Epithelial cell of proximal tubule (primary cell): ENCODE results near the gene SMAD9. TPM values are rescaled to one million over a fixed set of nuclear protein-coding genes. Genes with fewer than 3 reads are reported as not detected.
"Not testable (repeated sequence)": the region's sequence is repeated elsewhere in the genome, so short reads cannot be mapped to it uniquely, and the experiment has no call there.

Experiments
- DNase-seq: peaks from one replicate; pipeline ENCODE4 v3.0.0-alpha.2; 2011; ENCODE audit warnings: low read depth
- H3K4me3 ChIP-seq: 2 replicates; pipeline ENCODE4 v1.5.1; 2011; ENCODE audit warnings: low read depth, mild to moderate bottlenecking, low read length
- CTCF ChIP-seq: conservative IDR thresholded peaks from 2 replicates; pipeline ENCODE4 v1.5.1; 2012; ENCODE audit warnings: low read depth, mild to moderate bottlenecking, low read length
- total RNA-seq: library from RNA; depleted of rRNA; stranded (reverse); fragments of >200 nt; gene quantifications from 2 replicates; pipeline ENCODE4 v1.2.3, GENCODE V29; 2015

The SMAD9 gene
- total RNA-seq, 1 donor from 2014 or later, result 4.8 TPM

GRCh38 chr13:36884235-36884634, 35.8 kb downstream of the SMAD9 start:
- DNase-seq, result no peak
- no peak for TF ChIP-seq CTCF

DNA sequence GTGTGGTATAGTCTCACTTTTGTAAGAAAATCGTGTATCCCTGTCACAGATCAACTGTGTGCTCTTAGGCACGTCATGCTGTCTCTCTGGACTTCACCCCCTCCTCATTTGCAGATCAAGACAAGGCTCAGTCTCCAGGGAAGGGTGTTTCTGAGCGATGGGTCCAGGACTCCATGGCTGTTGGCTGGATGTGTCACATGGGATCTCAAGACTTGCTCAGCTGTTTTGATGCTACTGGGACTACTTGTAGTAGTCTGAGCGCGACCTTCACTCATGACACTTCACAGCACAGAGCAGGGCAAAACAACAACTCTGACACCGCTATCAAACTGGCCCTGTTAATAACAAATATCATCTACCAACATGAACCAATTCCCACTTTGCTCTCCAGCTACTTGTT, 36.2 kb downstream of the SMAD9 start:
- no peak overlapping the region for H3K4me3 ChIP-seq
- no peak for DNase-seq
- TF ChIP-seq CTCF, result no peak

More at GRCh38 chr13:36884235-36884634, 35.8 kb downstream of the SMAD9 start:
- no peak overlapping the region for H3K4me3 ChIP-seq

DNA sequence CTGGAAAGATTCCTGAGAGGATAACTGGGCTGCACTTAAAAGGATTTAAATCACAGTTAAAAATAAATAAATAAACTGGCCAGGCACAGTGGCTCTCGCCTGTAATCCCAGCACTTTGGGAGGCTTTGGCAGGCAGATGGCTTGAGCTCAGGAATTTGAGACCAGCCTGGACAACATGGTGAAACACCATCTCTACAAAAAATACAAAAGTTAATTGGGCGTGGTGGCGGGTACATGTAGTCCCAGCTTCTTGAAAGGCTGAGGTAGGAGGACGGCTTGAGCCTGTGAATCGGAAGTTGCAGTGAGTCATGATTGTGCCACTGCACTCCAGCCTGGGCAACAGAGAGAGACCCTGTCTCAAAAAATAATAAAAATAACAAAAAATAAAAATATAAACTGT, 36.6 kb downstream of the SMAD9 start:
- not testable (repeated sequence) for DNase-seq, H3K4me3 ChIP-seq

DNA sequence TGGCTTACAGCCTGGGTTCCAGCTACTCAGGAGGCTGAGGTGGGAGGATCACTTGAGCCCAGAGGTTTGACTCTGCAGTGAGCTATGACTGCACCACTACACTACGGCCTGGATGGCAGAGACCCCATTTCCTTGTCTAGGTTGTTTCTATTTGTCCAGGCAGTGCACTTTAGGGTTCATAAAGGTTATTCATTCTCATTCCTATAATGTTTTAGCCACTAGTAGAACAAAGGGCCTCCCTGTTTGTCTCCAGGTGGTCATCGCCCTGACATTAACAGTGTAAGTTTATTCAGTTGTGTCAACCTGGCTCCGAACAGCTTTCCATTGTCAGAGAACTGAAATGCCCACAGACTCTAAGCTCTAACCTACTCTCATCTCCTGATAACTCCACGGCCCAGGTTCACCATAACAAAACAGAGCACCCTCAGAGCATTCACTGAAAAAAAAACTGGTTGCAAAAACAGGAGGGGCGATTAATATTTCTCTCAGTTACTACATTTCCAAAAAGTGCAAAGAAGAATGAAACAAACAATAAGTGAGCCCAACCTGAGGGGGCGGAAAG, 37.1 kb downstream of the SMAD9 start:
- TF ChIP-seq CTCF, result no peak
- no peak for DNase-seq
- no peak overlapping the region for H3K4me3 ChIP-seq

DNA sequence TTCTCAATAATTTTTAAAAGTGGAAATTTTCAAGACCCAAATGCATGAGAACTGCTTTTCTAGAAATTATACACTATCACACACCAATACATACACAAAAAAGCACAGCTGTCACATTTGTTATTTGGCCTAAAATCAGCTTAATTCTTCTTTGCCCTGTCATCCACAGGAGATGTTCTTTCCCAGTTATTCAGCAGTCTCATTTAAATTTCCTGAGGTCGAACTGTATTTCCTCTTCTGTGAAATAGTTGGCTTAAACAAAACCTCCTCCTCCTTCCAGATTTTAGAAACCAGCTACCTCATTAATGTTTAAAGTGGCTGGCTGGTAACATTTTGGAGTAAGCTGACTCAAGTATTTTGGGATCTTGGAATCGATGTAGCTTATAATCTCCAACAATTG, 39.1 kb downstream of the SMAD9 start:
- no peak overlapping the region for H3K4me3 ChIP-seq
- TF ChIP-seq CTCF, result no peak
- DNase-seq, result no peak

DNA sequence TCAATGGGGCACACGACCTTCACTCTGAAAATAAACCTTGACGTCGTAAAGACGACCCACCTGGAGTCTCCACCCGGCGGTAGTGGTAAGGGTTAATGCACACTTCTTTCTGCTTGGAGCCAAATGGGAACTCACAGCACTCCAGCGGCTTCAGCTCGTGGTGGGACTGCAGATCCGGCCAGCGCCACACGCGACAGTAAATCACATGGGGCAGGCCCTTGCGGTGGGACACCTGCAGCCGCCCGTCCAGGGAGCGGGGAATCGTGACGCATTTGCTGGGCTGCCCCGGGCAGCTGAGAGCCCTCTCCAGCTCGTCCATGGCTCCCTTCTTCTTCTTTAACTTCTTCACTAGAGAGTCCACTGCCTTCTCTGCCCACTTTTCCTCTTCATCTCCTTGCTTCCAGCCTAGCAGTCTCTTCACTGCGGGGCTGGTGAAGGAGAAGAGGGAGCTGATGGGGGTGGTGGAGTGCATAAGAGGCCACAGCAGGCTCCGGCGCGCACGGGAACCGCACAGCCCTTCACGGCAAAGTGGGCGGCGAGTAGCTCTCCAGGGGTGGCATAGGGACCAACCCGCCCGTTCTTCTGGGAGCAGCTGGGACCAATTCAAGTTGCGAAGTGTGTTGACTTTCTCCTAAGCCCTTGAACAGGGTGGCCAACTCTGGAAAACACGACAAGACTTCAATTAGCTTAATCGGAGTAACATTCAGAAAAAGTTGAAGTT, 40.7 kb downstream of the SMAD9 start:
- no peak overlapping the region for H3K4me3 ChIP-seq
- DNase-seq, result no peak
- TF ChIP-seq CTCF, result no peak

DNA sequence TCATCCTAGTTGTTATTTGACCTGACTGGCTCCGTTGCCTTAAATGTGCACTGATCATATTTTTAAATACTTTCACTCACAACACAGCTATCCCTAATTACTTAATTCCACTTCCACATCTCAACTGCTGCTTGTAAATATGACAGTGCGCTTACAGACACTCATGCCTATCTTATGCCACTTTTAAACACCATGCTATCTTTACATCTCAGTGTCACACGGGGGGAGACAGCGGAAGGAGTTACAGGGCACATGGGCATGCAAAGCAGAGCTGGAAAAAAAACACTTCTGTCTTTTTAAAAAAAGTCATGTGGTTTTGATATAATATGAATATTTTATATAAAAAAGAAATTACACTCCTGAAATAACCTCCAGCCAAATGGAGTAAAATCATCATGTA, 44.1 kb downstream of the SMAD9 start:
- H3K4me3 ChIP-seq, result no peak overlapping the region
- DNase-seq, result no peak
- no peak for TF ChIP-seq CTCF
